Measurements from ENCODE around the gene NTN1. TPM values are rescaled to one million over a fixed set of nuclear protein-coding genes. Genes with fewer than 3 reads are reported as not detected.

Gene NTN1
- total RNA-seq, 1 experiment from 2014 or later = 1.2 TPM

GRCh38 chr17:9227819-9228407 lies 206.6 kb downstream of the NTN1 start:
- TF ChIP-seq CTCF (conservative IDR thresholded peaks at IDR 0.05) = no peak
- H2AFZ ChIP-seq (ENCODE audit: low read length) = no peak overlapping the region
- H3K9me3 Mint-ChIP-seq = no peaks in the 10 kb centered on the region
- H3K27me3 ChIP-seq (ENCODE audit: insufficient read depth, low read length) = no peaks in the 10 kb centered on the region
- no peak overlapping the region for H4K5ac ChIP-seq (ENCODE audit: insufficient read length, low read depth, low read length)
- no peak overlapping the region for H3K27ac Mint-ChIP-seq
- no peak overlapping the region for H3K56ac ChIP-seq (ENCODE audit: insufficient read length, low read depth, low read length)
- H3K23ac ChIP-seq (ENCODE audit: insufficient read length, low read depth, low read length) = no peak overlapping the region
- peaks cover 2% of the 10 kb centered on the region in 2 experiments; a peak in 3 of 4 replicates for H3K4me1 Mint-ChIP-seq
- H3K36me3 Mint-ChIP-seq (ENCODE audit: insufficient read depth in 1 of 3, low read depth in 3 of 3) = no peaks in the 10 kb centered on the region
- H3K9me3 ChIP-seq (ENCODE audit: control insufficient read depth, low read depth, low read length) = no peaks in the 10 kb centered on the region
- no peaks in the 10 kb centered on the region for H3K23me2 ChIP-seq (ENCODE audit: insufficient read length, low read depth, low read length, poor library complexity, severe bottlenecking)
- no peak overlapping the region for H2BK12ac ChIP-seq (ENCODE audit: insufficient read length, low read depth, low read length)
- peaks cover 6% of the 10 kb centered on the region for H4K20me1 ChIP-seq (ENCODE audit: control insufficient read depth, insufficient read depth, insufficient read length)
- 100% methylated on average over 3 of the region's 13 CpGs for WGBS (ENCODE audit: extremely low coverage, insufficient read length, low lambda C conversion rate)
- no peak overlapping the region for H3K18ac ChIP-seq (ENCODE audit: insufficient read length, low read depth, low read length)
- H3K9ac ChIP-seq (ENCODE audit: extremely low read depth, insufficient read length, low read length) = no peak overlapping the region
- no peak overlapping the region for H4K91ac ChIP-seq (ENCODE audit: insufficient read length, low read depth, low read length)
- no peak overlapping the region for H2BK15ac ChIP-seq (ENCODE audit: low read depth, low read length)
- no peak overlapping the region for H3K4me3 Mint-ChIP-seq
- no peak overlapping the region for H2BK5ac ChIP-seq (ENCODE audit: insufficient read length, low read length)
- no peak overlapping the region for H2AK5ac ChIP-seq (ENCODE audit: insufficient read length, low read length)
- H3K4ac ChIP-seq (ENCODE audit: low read depth, low read length) = no peak overlapping the region
- no peak overlapping the region for H2BK120ac ChIP-seq (ENCODE audit: low read depth, low read length, poor library complexity, severe bottlenecking)
- H3K79me1 ChIP-seq (ENCODE audit: insufficient read depth, low read depth, low read length, poor library complexity, severe bottlenecking) = no peaks in the 10 kb centered on the region
- H3K4me2 ChIP-seq (ENCODE audit: insufficient read depth, insufficient read length, low read length) = no peak overlapping the region
- H4K8ac ChIP-seq (replicated peaks; ENCODE audit: insufficient read length, low read depth, low read length) = no peak overlapping the region
- H3K27ac ChIP-seq (ENCODE audit: insufficient read length, low read depth, low read length) = no peak overlapping the region
- H3K4me1 ChIP-seq (ENCODE audit: insufficient read depth, low read length) = no peaks in the 10 kb centered on the region; the same call in 1 of the 2 replicates
- H3K27me3 Mint-ChIP-seq (ENCODE audit: low read depth) = no peaks in the 10 kb centered on the region; the same call in 1 of the 2 replicates
- no peak for DNase-seq
- H3K14ac ChIP-seq (ENCODE audit: insufficient read depth, low read length) = peak overlapping the region; percentile 58
- H3T11ph ChIP-seq (ENCODE audit: low read length) = no peak overlapping the region
- no peak overlapping the region for H2BK20ac ChIP-seq (ENCODE audit: low read depth, low read length, poor library complexity, severe bottlenecking)
- no peaks in the 10 kb centered on the region for H3K79me2 ChIP-seq (ENCODE audit: insufficient read depth, low read length)
